ENCODE measurements around the gene ATXN7L2.

Gene ATXN7L2

GRCh38 chr1:109466452-109467300 lies 17.0 kb upstream of the ATXN7L2 start, which contains the start of gene SYPL2:
Gene SYPL2 (plus strand): TSS chr1:109466546. CDS start chr1:109466844, 298 bp downstream.
- under 1% methylated on average over 64 of the region's 88 CpGs for WGBS
- Histone ChIP-seq H3K4ac (ENCODE audit: low read depth in 1 of 2, low read length in 2 of 2) (no peak within 1 kb of the TSS), H3K4me3 (ENCODE audit: insufficient read depth in 1 of 2, low read depth in 1 of 2, low read length in 2 of 2) (peak within 1 kb of the TSS; percentile 57 to 85)

GRCh38 chr1:109467301-109467777 lies 16.4 kb upstream of the ATXN7L2 start:
- H4K91ac ChIP-seq (ENCODE audit: low read length), result no peak overlapping the region
- H3K4me1 ChIP-seq (ENCODE audit: control insufficient read depth, insufficient read depth, low read depth, low read length), result peaks cover 9% of the 10 kb centered on the region
- H2BK120ac ChIP-seq (ENCODE audit: low read depth, low read length), result no peak overlapping the region
- no peak overlapping the region for H3K27ac ChIP-seq (ENCODE audit: low read length, poor library complexity, severe bottlenecking)
- WGBS, result 24% methylated on average over 13 of the region's 23 CpGs
- no peak overlapping the region for H2AK5ac ChIP-seq (ENCODE audit: low read length, severe bottlenecking)
- peaks cover 0 to 83% of the 10 kb centered on the region in 2 experiments for H3K27me3 ChIP-seq (ENCODE audit: control insufficient read depth in 1 of 2, insufficient read depth in 1 of 2, low read length in 2 of 2)
- H3K14ac ChIP-seq (ENCODE audit: low read length in 2 of 2), result no peak overlapping the region
- H3K4ac ChIP-seq (ENCODE audit: low read depth in 1 of 2, low read length in 2 of 2), result no peak overlapping the region
- DNase-seq, result no peak
- H3K4me2 ChIP-seq (ENCODE audit: low read length, poor library complexity, severe bottlenecking), result no peak overlapping the region
- H4K8ac ChIP-seq (ENCODE audit: low read length), result no peak overlapping the region
- peak overlapping the region in 1 of 2 experiments; percentile 78 for H3K4me3 ChIP-seq (ENCODE audit: insufficient read depth in 1 of 2, low read depth in 1 of 2, low read length in 2 of 2)
- H3K18ac ChIP-seq (ENCODE audit: low read depth in 1 of 2, low read length in 2 of 2), result no peak overlapping the region
- H3K9ac ChIP-seq (ENCODE audit: low read length), result peak overlapping the region; percentile 72
- H2BK5ac ChIP-seq (ENCODE audit: low read depth, low read length, poor library complexity, severe bottlenecking), result no peak overlapping the region
- H2BK15ac ChIP-seq (ENCODE audit: low read depth, poor library complexity, severe bottlenecking), result no peak overlapping the region
- no peaks in the 10 kb centered on the region for H3K36me3 ChIP-seq (ENCODE audit: control insufficient read depth in 1 of 2, insufficient read depth in 2 of 2, low read depth in 1 of 2, low read length in 2 of 2)
- no peak overlapping the region for H2BK12ac ChIP-seq (ENCODE audit: low read length in 2 of 2)
- no peaks in the 10 kb centered on the region for H3K79me1 ChIP-seq (replicated peaks; ENCODE audit: low read length, poor library complexity, severe bottlenecking)
- no peak overlapping the region for H3K23ac ChIP-seq (ENCODE audit: low read length in 2 of 2)
- no peaks in the 10 kb centered on the region for H3K9me3 ChIP-seq (ENCODE audit: control insufficient read depth, low read length)
- no peak overlapping the region for H2AFZ ChIP-seq (ENCODE audit: low read depth, low read length)

More at GRCh38 chr1:109466452-109467300, 17.0 kb upstream of the ATXN7L2 start, which contains the start of gene SYPL2:
- H2BK5ac ChIP-seq (ENCODE audit: low read depth, low read length, poor library complexity, severe bottlenecking), result no peak within 1 kb of the TSS
- H2BK120ac ChIP-seq (ENCODE audit: low read depth, low read length), result no peak within 1 kb of the TSS
- H3K4me2 ChIP-seq (ENCODE audit: low read length, poor library complexity, severe bottlenecking), result peak within 1 kb of the TSS; percentile 76
- peaks cover 9% of the 10 kb centered on the region for H3K4me1 ChIP-seq (ENCODE audit: control insufficient read depth, insufficient read depth, low read depth, low read length)
- H3K79me1 ChIP-seq (replicated peaks; ENCODE audit: low read length, poor library complexity, severe bottlenecking), result no peaks in the 10 kb centered on the region
- H2BK15ac ChIP-seq (ENCODE audit: low read depth, poor library complexity, severe bottlenecking), result peak within 1 kb of the TSS; percentile 2
- H2AK5ac ChIP-seq (ENCODE audit: low read length, severe bottlenecking), result no peak within 1 kb of the TSS
- H3K27ac ChIP-seq (ENCODE audit: low read length, poor library complexity, severe bottlenecking), result no peak within 1 kb of the TSS
- H2BK12ac ChIP-seq (ENCODE audit: low read length in 2 of 2), result no peak within 1 kb of the TSS
- H4K91ac ChIP-seq (ENCODE audit: low read length), result no peak within 1 kb of the TSS
- peak within 1 kb of the TSS; percentile 90 for H2AFZ ChIP-seq (ENCODE audit: low read depth, low read length)
- H3K36me3 ChIP-seq (ENCODE audit: control insufficient read depth in 1 of 2, insufficient read depth in 2 of 2, low read depth in 1 of 2, low read length in 2 of 2), result no peaks in the 10 kb centered on the region
- peaks cover 0 to 76% of the 10 kb centered on the region in 2 experiments for H3K27me3 ChIP-seq (ENCODE audit: control insufficient read depth in 1 of 2, insufficient read depth in 1 of 2, low read length in 2 of 2)
- peak within 1 kb of the TSS; percentile 93 for H3K9ac ChIP-seq (ENCODE audit: low read length)
- H3K9me3 ChIP-seq (ENCODE audit: control insufficient read depth, low read length), result no peaks in the 10 kb centered on the region
- H3K23ac ChIP-seq (ENCODE audit: low read length in 2 of 2), result no peak within 1 kb of the TSS
- DNase-seq, result peak; percentile 30
- H4K8ac ChIP-seq (ENCODE audit: low read length), result no peak within 1 kb of the TSS
- peak within 1 kb of the TSS; percentile 30 to 91 for H3K18ac ChIP-seq (ENCODE audit: low read depth in 1 of 2, low read length in 2 of 2)
- H3K14ac ChIP-seq (ENCODE audit: low read length in 2 of 2), result no peak within 1 kb of the TSS

- H2BK5ac ChIP-seq (ENCODE audit: low read depth, low read length, poor library complexity, severe bottlenecking), result no peak overlapping the region
- H2BK15ac ChIP-seq (ENCODE audit: low read depth, poor library complexity, severe bottlenecking), result no peak overlapping the region
- no peak overlapping the region for H3K27ac ChIP-seq (ENCODE audit: low read length, poor library complexity, severe bottlenecking)
- H2BK120ac ChIP-seq (ENCODE audit: low read depth, low read length), result no peak overlapping the region
- no peak for DNase-seq
- no peaks in the 10 kb centered on the region for H3K36me3 ChIP-seq (ENCODE audit: control insufficient read depth in 1 of 2, insufficient read depth in 2 of 2, low read depth in 1 of 2, low read length in 2 of 2)
- H3K18ac ChIP-seq (ENCODE audit: low read depth in 1 of 2, low read length in 2 of 2), result no peak overlapping the region
- no peak overlapping the region for H2AFZ ChIP-seq (ENCODE audit: low read depth, low read length)
- H3K79me1 ChIP-seq (replicated peaks; ENCODE audit: low read length, poor library complexity, severe bottlenecking), result no peaks in the 10 kb centered on the region
- H3K9me3 ChIP-seq (ENCODE audit: control insufficient read depth, low read length), result no peaks in the 10 kb centered on the region
- H2BK12ac ChIP-seq (ENCODE audit: low read length in 2 of 2), result no peak overlapping the region
- 96% methylated on average over 1 of the region's 1 CpG for WGBS
- H3K4me1 ChIP-seq (ENCODE audit: control insufficient read depth, insufficient read depth, low read depth, low read length), result peaks cover 9% of the 10 kb centered on the region
- no peak overlapping the region for H3K23ac ChIP-seq (ENCODE audit: low read length in 2 of 2)
- H3K14ac ChIP-seq (ENCODE audit: low read length in 2 of 2), result no peak overlapping the region
- no peak overlapping the region for H3K4ac ChIP-seq (ENCODE audit: low read depth in 1 of 2, low read length in 2 of 2)
- H2AK5ac ChIP-seq (ENCODE audit: low read length, severe bottlenecking), result no peak overlapping the region
- H3K4me3 ChIP-seq (ENCODE audit: insufficient read depth in 1 of 2, low read depth in 1 of 2, low read length in 2 of 2), result peak overlapping the region in 1 of 2 experiments; percentile 78
- no peak overlapping the region for H4K91ac ChIP-seq (ENCODE audit: low read length)
- no peak overlapping the region for H4K8ac ChIP-seq (ENCODE audit: low read length)
- peaks cover 0 to 86% of the 10 kb centered on the region in 2 experiments for H3K27me3 ChIP-seq (ENCODE audit: control insufficient read depth in 1 of 2, insufficient read depth in 1 of 2, low read length in 2 of 2)
- H3K9ac ChIP-seq (ENCODE audit: low read length), result peak overlapping the region; percentile 72
- H3K4me2 ChIP-seq (ENCODE audit: low read length, poor library complexity, severe bottlenecking), result no peak overlapping the region
Observed at GRCh38 chr1:109468061-109468460, 15.6 kb upstream of the ATXN7L2 start.

GRCh38 chr1:109468903-109469302 lies 14.8 kb upstream of the ATXN7L2 start:
- DNase-seq, result no peak
- Histone ChIP-seq H3K18ac (ENCODE audit: low read depth in 1 of 2, low read length in 2 of 2) (no peak overlapping the region), H2BK120ac (ENCODE audit: low read depth, low read length) (no peak overlapping the region), H3K27ac (ENCODE audit: low read length, poor library complexity, severe bottlenecking) (no peak overlapping the region), H2BK12ac (ENCODE audit: low read length in 2 of 2) (no peak overlapping the region), H3K4me1 (ENCODE audit: control insufficient read depth, insufficient read depth, low read depth, low read length) (peaks cover 9% of the 10 kb centered on the region), H3K9me3 (ENCODE audit: control insufficient read depth, low read length) (no peaks in the 10 kb centered on the region), H2BK15ac (ENCODE audit: low read depth, poor library complexity, severe bottlenecking) (no peak overlapping the region), H3K4me2 (ENCODE audit: low read length, poor library complexity, severe bottlenecking) (no peak overlapping the region), H3K4ac (ENCODE audit: low read depth in 1 of 2, low read length in 2 of 2) (no peak overlapping the region), H2AFZ (ENCODE audit: low read depth, low read length) (no peak overlapping the region), H4K8ac (ENCODE audit: low read length) (no peak overlapping the region), H4K91ac (ENCODE audit: low read length) (no peak overlapping the region), H3K27me3 (ENCODE audit: control insufficient read depth in 1 of 2, insufficient read depth in 1 of 2, low read length in 2 of 2) (peaks cover 0 to 85% of the 10 kb centered on the region in 2 experiments), H2AK5ac (ENCODE audit: low read length, severe bottlenecking) (no peak overlapping the region), H2BK5ac (ENCODE audit: low read depth, low read length, poor library complexity, severe bottlenecking) (no peak overlapping the region), H3K23ac (ENCODE audit: low read length in 2 of 2) (no peak overlapping the region), H3K14ac (ENCODE audit: low read length in 2 of 2) (no peak overlapping the region), H3K9ac (ENCODE audit: low read length) (no peak overlapping the region), H3K79me1 (replicated peaks; ENCODE audit: low read length, poor library complexity, severe bottlenecking) (no peaks in the 10 kb centered on the region), H3K36me3 (ENCODE audit: control insufficient read depth in 1 of 2, insufficient read depth in 2 of 2, low read depth in 1 of 2, low read length in 2 of 2) (no peaks in the 10 kb centered on the region), H3K4me3 (ENCODE audit: insufficient read depth in 1 of 2, low read depth in 1 of 2, low read length in 2 of 2) (no peak overlapping the region)
- 0% methylated on average over 2 of the region's 2 CpGs for WGBS

All from mesenchymal stem cell (in vitro differentiated cells and primary cell).